Body of pancreas (tissue), 4 donors: ENCODE data around the gene MESP2.
A peak's percentile ranks its signal among the peaks of the same experiment; 100 is the strongest.

Experiments
- POLR2A ChIP-seq, 3 donors: fragments of 450-650 bp; IDR thresholded peaks; one replicate each; pipeline ENCODE4 v1.6.1; 2016; ENCODE audit warnings: antibody characterized with exemption in 3 of 3, mild to moderate bottlenecking in 2 of 3
- TF ChIP-seq, protein P1 (sequence below), 7 experiments: fragments of 450-650 bp in 4 of 7; fragments of 200-600 bp in 3 of 7; sonication (generic) in 3 of 7; IDR thresholded peaks; one replicate each; pipeline ENCODE4 v1.5.1; 2016 to 2019; ENCODE audit warnings: antibody characterized with exemption in 7 of 7

DNA sequence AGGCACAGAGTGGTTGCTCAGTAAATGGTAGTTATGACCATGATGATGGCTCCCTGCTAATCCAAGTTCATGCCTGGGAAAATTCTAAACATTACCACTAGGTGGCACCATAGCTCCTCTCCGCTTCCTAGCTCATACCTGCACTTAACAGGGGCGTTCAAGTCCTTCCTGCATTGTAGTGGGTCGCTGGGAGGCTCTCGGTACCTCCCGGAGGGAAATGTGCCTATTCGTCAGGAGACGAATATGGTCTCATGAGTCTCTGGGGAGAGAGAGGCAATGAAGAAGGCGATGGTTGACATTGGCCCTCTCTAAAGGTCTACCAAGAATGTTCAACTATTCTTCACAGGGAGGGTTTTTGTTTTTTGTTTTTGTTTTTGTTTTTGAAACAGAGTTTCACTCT, 36.0 kb upstream of the MESP2 start:
- no peak for TF ChIP-seq POLR2A (IDR thresholded peaks at IDR 0.05)
- TF ChIP-seq, protein P1, sequence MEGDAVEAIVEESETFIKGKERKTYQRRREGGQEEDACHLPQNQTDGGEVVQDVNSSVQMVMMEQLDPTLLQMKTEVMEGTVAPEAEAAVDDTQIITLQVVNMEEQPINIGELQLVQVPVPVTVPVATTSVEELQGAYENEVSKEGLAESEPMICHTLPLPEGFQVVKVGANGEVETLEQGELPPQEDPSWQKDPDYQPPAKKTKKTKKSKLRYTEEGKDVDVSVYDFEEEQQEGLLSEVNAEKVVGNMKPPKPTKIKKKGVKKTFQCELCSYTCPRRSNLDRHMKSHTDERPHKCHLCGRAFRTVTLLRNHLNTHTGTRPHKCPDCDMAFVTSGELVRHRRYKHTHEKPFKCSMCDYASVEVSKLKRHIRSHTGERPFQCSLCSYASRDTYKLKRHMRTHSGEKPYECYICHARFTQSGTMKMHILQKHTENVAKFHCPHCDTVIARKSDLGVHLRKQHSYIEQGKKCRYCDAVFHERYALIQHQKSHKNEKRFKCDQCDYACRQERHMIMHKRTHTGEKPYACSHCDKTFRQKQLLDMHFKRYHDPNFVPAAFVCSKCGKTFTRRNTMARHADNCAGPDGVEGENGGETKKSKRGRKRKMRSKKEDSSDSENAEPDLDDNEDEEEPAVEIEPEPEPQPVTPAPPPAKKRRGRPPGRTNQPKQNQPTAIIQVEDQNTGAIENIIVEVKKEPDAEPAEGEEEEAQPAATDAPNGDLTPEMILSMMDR (IDR thresholded peaks at IDR 0.05), result peak; percentile 75 to 94 (median 93)
